ENCODE results near the gene POLR3E. TPM values are rescaled to one million over a fixed set of nuclear protein-coding genes. Genes with fewer than 3 reads are reported as not detected.

POLR3E gene
- total RNA-seq, 1 donor from 2014 or later = 36.6 TPM

DNA sequence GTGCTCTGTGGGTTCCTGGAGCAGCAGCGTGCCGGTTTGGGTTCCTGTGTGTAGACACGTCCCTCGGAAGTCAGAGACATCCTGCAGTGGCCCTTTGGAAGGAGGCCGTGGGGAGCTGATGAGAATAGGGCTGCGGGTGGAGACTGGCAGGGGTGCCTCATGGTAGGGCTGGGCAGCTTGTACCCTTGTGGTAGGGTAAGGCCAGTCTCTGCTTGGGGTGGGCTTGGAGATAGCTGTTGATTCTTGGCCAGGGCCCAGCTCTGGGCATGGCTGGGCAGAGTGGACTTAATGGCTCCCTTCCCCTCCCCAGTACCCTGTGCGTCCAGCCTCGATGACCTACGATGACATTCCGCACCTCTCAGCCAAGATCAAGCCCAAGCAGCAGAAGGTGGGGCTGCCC, 10.6 kb downstream of the POLR3E start:
- Histone ChIP-seq H3K4me3 (no peak overlapping the region), H3K36me3 (peaks cover 100% of the 10 kb centered on the region), H3K27ac (no peak overlapping the region), H3K9me3 (no peaks in the 10 kb centered on the region), H3K4me1 (no peaks in the 10 kb centered on the region), H3K27me3 (ENCODE audit: low read depth) (no peaks in the 10 kb centered on the region)
- DNase-seq (no peak), ATAC-seq (no peak)
- TF ChIP-seq, protein P1, sequence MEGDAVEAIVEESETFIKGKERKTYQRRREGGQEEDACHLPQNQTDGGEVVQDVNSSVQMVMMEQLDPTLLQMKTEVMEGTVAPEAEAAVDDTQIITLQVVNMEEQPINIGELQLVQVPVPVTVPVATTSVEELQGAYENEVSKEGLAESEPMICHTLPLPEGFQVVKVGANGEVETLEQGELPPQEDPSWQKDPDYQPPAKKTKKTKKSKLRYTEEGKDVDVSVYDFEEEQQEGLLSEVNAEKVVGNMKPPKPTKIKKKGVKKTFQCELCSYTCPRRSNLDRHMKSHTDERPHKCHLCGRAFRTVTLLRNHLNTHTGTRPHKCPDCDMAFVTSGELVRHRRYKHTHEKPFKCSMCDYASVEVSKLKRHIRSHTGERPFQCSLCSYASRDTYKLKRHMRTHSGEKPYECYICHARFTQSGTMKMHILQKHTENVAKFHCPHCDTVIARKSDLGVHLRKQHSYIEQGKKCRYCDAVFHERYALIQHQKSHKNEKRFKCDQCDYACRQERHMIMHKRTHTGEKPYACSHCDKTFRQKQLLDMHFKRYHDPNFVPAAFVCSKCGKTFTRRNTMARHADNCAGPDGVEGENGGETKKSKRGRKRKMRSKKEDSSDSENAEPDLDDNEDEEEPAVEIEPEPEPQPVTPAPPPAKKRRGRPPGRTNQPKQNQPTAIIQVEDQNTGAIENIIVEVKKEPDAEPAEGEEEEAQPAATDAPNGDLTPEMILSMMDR (IDR thresholded peaks at IDR 0.05) = no peak
- intact Hi-C loops (cut with DNase I) = no loop called here

DNA sequence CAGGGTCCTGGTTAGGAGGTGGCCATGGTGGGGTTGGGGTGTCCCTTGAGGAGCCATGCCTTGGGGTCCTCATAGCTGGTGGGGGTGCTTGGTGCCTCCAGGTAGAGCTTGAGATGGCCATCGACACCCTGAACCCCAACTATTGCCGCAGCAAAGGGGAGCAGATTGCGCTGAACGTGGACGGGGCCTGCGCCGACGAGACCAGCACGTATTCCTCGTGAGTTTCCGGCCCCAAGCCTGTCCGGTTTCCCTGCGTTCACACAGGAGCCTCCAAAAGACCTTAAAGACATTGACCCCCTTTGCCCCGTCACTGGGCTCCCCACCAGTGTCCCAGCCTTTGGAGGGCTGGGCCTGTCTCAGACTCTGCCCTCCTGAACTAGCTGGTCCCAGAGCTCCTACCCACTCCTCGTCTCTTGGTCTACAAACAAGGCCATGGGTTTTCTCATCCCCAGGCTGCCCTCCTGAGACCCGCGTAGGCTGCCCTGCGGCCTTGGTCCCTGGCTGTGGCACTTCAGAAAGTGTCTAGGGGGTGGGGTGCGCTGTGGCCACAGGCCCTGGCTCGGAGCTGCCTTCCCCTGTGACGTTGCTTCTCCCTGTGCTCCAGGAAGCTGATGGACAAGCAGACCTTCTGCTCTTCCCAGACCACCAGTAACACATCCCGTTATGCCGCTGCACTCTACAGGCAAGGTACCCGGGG, 11.8 kb downstream of the POLR3E start:
- no peaks in the 10 kb centered on the region for H3K9me3 ChIP-seq
- no peak overlapping the region for H3K27ac ChIP-seq
- H3K4me1 ChIP-seq = no peaks in the 10 kb centered on the region
- TF ChIP-seq, protein P1 (IDR thresholded peaks at IDR 0.05) = no peak
- H3K27me3 ChIP-seq (ENCODE audit: low read depth) = no peaks in the 10 kb centered on the region
- DNase-seq (no peak), ATAC-seq (no peak)
- peaks cover 100% of the 10 kb centered on the region for H3K36me3 ChIP-seq
- H3K4me3 ChIP-seq = no peak overlapping the region
- intact Hi-C loops (cut with DNase I) = no loop called here

DNA sequence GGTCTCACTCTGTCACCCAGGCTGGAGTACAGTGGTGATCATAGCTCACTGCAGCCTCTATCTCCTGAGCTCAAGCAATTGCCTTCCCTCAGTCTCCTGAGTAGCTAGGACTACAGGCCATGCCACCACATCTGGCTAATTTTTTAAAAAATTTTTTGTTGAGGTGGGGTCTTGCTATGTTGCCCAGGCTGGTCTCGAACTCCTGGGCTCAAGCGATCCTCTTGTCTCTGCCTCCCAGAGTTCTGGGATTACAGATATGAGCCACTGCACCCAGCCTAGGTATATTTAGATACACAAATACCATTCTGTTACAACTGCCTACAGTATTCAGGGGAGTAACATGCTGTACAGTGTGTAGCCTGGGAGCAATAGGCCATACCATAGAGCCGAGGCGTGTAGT, 14.3 kb downstream of the POLR3E start:
- Histone ChIP-seq H3K4me1 (no peaks in the 10 kb centered on the region), H3K9me3 (no peaks in the 10 kb centered on the region), H3K4me3 (no peak overlapping the region), H3K27me3 (ENCODE audit: low read depth) (no peaks in the 10 kb centered on the region), H3K27ac (no peak overlapping the region), H3K36me3 (peaks cover 100% of the 10 kb centered on the region)
- intact Hi-C loops (cut with DNase I) = no loop called here
- no peak for DNase-seq
- TF ChIP-seq, protein P1 (IDR thresholded peaks at IDR 0.05) = no peak
- no peak for ATAC-seq

DNA sequence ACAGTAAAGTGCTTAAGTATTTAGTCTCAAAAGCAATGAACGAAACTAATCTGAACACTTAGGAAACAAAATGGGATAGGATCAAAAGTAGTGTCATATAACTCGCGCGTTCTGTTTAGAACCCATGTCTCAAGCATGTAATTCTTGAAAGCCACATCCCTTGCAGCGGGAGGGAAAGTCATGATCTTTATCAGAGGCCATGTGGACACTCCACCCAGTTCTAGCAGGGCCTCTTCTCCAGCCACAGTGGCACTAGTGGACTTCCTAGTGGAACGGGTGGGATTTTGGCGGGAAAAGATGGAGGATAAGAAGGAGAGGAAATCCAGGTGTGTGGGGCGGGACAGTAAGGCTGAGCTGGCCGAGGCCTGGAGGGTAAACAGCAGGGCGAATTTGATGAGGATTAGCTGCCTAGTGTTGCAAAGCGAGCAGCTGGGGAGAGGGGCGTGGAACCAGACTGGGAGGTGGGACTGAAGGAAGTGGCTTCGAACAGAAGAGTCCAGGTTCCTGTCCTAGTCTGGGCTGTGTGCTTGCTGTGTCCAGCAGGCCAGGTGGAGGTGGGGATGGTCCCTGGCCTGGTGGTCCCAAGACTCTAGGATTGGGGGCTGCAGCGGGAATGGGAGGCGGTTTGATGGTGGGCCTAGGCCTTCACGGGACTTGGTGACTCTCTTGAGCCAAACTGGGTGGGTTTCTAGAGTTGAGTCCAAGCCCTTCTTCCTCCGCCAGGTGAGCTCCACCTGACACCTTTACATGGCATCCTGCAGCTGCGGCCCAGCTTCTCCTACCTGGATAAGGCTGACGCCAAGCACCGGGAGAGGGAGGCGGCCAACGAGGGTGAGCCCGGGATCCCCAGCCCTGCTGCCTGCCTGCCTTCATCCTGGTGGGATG, 15.9 kb downstream of the POLR3E start:
- H3K27ac ChIP-seq = no peak overlapping the region
- no peaks in the 10 kb centered on the region for H3K27me3 ChIP-seq (ENCODE audit: low read depth)
- TF ChIP-seq, protein P1 (IDR thresholded peaks at IDR 0.05) = no peak
- intact Hi-C loops (cut with DNase I) = no loop called here
- no peak for DNase-seq
- peaks cover 100% of the 10 kb centered on the region for H3K36me3 ChIP-seq
- no peaks in the 10 kb centered on the region for H3K4me1 ChIP-seq
- no peaks in the 10 kb centered on the region for H3K9me3 ChIP-seq
- no peak for ATAC-seq
- no peak overlapping the region for H3K4me3 ChIP-seq

DNA sequence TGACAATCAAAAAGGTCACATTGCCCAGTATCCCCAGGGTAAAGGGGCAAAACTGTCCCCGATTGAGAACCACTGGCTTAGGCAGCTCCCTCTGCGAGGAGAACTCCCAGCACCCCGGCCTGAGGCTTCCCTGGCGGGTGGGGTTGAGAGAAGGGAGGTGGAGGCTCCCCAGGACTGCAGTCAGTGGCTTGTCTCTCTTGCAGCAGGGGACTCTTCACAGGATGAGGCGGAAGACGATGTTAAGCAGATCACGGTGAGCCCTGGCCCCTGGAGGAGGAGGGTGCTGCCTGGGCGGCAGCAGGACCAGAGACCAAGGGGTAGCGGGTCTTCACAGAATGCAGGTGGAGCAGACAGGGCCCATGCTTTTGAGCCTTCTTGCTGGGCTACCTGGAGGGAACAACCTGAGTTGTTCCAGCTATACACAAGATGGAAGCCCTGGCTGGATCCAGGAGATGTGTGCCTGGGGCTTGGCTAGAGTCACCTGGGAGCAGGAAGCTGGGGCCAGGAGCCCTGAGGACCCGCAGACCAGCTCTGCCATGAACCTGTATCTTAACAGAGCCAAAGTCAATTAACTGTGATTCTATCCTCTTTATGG, 16.8 kb downstream of the POLR3E start:
- Histone ChIP-seq H3K4me1 (no peaks in the 10 kb centered on the region), H3K4me3 (no peak overlapping the region), H3K27me3 (ENCODE audit: low read depth) (no peaks in the 10 kb centered on the region), H3K9me3 (no peaks in the 10 kb centered on the region), H3K27ac (no peak overlapping the region), H3K36me3 (peaks cover 100% of the 10 kb centered on the region)
- TF ChIP-seq, protein P1 (IDR thresholded peaks at IDR 0.05) = no peak
- DNase-seq = no peak
- intact Hi-C loops (cut with DNase I) = no loop called here
- ATAC-seq = no peak
